ENCODE data around the gene ZNF385B.

The ZNF385B gene

DNA sequence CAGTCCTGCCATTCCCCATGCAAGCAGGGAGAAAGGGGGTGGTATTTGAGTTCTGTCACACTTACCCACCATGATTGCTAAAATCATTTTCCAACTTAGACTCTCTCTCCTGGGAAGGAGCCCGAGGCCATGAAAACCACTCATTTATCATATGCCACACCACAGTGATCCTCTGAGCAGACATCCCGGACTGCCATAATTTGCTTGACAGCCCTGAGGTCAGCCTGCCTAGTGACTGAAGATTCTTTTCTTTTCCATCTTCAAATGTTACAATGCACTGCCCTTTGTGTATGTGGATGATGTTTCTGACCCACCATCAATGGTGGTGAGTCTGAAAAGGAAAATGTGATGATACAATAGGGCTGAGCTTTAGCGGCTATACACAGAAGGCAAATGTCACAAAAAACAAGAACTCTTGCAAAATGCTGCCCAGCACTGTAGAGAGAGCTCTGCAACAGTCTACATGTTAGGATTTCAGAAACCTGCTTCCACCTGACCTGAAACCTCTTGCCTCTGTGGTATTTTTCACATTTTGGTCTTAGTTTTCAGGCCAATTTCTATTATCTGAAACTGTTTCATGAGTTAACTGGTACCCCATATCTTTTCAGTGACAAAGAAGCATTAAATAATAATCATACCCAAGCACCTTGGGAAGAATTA is 272.8 kb downstream of the ZNF385B start:
- H3K27ac ChIP-seq (ENCODE audit: low read depth, low read length) = no peak overlapping the region
- peaks cover 22% of the 10 kb centered on the region for H3K4me1 ChIP-seq (ENCODE audit: control insufficient read depth, insufficient read depth, low read length, unreplicated experiment)
- no peaks in the 10 kb centered on the region for H3K27me3 ChIP-seq (ENCODE audit: insufficient read depth, low read length)
- H3K79me2 ChIP-seq (ENCODE audit: control insufficient read depth, insufficient read depth, low read length, unreplicated experiment) = no peaks in the 10 kb centered on the region
- no peaks in the 10 kb centered on the region for H3K36me3 ChIP-seq (ENCODE audit: insufficient read depth, low read length)
- no peak overlapping the region for H3K4me3 ChIP-seq (ENCODE audit: low read depth, low read length)
- H2AFZ ChIP-seq (ENCODE audit: low read length, unreplicated experiment) = no peak overlapping the region

DNA sequence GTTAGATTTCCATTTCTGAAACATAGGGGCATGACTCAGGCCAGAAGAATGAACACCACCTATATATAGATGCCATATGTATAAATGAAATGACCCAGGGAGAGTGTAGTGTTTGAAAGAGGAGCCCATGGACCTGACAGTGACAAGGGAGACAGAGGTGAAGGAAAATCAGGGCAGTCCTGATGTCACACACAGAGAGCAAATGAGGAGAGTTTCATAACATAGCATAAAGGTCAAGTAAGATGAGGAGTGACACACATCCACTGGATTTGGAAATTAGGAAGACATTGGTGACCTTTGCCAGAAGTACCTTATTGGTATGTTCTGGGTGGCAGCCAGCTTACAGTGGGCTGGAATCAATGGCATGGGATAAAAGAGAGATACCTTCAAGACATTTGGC is 276.7 kb downstream of the ZNF385B start:
- no peak overlapping the region for H3K27ac ChIP-seq (ENCODE audit: low read depth, low read length)
- peaks cover 7% of the 10 kb centered on the region for H3K4me1 ChIP-seq (ENCODE audit: control insufficient read depth, insufficient read depth, low read length, unreplicated experiment)
- no peak overlapping the region for H2AFZ ChIP-seq (ENCODE audit: low read length, unreplicated experiment)
- H3K4me3 ChIP-seq (ENCODE audit: low read depth, low read length) = no peak overlapping the region
- no peaks in the 10 kb centered on the region for H3K27me3 ChIP-seq (ENCODE audit: insufficient read depth, low read length)
- no peaks in the 10 kb centered on the region for H3K36me3 ChIP-seq (ENCODE audit: insufficient read depth, low read length)
- no peaks in the 10 kb centered on the region for H3K79me2 ChIP-seq (ENCODE audit: control insufficient read depth, insufficient read depth, low read length, unreplicated experiment)

DNA sequence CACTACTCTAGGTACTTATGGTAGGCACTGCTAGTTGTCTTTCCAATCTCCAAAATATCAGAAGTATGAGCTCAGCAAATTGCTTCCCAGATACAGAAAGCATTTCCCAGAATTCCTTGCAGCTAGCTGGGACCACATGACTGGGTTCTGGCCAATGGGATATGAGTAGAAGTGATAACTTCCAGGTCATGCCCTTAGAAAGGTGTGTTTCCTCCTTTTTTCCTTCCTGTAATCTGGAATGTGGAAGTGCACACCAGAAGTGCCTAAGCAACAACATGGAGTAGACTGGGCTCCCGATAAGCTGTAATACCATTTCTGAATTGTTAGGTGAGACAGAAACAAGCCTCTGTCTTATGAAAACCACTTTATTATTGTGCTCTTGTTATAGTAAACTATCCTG is 279.8 kb downstream of the ZNF385B start:
- Histone ChIP-seq H3K27ac (ENCODE audit: low read depth, low read length) (no peak overlapping the region), H2AFZ (ENCODE audit: low read length, unreplicated experiment) (no peak overlapping the region), H3K4me1 (ENCODE audit: control insufficient read depth, insufficient read depth, low read length, unreplicated experiment) (peaks cover 7% of the 10 kb centered on the region), H3K27me3 (ENCODE audit: insufficient read depth, low read length) (no peaks in the 10 kb centered on the region), H3K79me2 (ENCODE audit: control insufficient read depth, insufficient read depth, low read length, unreplicated experiment) (no peaks in the 10 kb centered on the region), H3K36me3 (ENCODE audit: insufficient read depth, low read length) (no peaks in the 10 kb centered on the region), H3K4me3 (ENCODE audit: low read depth, low read length) (no peak overlapping the region)

DNA sequence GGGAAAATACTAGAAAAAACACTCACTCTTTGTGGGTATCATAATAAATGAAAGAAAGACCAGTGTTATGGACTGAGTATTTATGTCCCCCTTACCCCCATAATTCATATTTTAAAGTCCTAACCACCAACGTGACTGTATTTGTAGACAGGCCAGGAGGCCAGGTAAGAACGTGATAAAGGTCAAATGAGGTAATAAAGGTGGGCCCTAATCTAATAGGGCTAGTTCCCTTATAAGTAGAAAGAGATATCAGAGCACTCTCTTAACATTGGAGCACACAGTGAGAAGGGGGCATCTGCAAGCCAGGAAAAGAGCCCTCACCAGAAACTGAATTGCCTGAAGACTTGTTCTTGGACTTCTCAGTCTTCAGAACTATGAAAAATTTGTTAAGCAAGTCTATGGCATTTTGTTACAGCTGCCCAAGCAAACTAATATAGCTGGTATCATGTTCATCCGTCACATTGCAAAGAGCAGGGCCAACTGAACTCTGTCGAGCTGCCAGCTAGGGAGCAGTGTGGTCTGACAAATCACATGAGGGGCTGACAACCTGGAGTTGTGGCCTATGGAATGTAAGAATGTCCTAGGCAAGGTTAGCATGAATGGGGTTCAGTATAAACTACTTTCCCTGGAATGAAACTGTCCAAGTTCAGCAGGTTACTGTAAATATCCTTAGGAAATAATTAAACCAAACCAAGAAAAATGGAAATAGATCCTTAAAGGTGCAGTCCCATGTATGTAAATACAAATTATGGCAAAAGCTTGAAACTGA is 280.9 kb downstream of the ZNF385B start:
- no peak overlapping the region for H3K4me3 ChIP-seq (ENCODE audit: low read depth, low read length)
- no peaks in the 10 kb centered on the region for H3K36me3 ChIP-seq (ENCODE audit: insufficient read depth, low read length)
- H3K4me1 ChIP-seq (ENCODE audit: control insufficient read depth, insufficient read depth, low read length, unreplicated experiment) = peaks cover 7% of the 10 kb centered on the region
- no peak overlapping the region for H3K27ac ChIP-seq (ENCODE audit: low read depth, low read length)
- H3K27me3 ChIP-seq (ENCODE audit: insufficient read depth, low read length) = no peaks in the 10 kb centered on the region
- H2AFZ ChIP-seq (ENCODE audit: low read length, unreplicated experiment) = no peak overlapping the region
- no peaks in the 10 kb centered on the region for H3K79me2 ChIP-seq (ENCODE audit: control insufficient read depth, insufficient read depth, low read length, unreplicated experiment)

DNA sequence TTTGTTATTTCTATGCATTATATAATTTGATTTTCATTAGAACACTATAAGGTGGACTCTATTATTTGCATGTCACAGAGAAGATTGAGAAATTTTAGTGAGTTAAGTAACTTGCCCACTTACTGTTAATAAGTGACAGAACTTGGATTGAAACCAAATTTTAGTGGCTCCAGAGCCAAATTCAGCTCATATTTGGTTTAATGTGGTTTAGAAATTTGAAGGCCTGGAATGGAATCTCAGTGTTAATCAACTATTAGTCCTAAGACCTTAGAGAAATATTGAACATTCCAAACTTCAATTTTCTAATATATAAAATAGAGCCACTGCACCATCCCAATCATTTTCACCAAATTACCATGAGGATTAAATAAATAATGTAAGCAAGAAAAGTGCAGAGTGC is 281.6 kb downstream of the ZNF385B start:
- Histone ChIP-seq H3K27me3 (ENCODE audit: insufficient read depth, low read length) (no peaks in the 10 kb centered on the region), H2AFZ (ENCODE audit: low read length, unreplicated experiment) (no peak overlapping the region), H3K27ac (ENCODE audit: low read depth, low read length) (no peak overlapping the region)

DNA sequence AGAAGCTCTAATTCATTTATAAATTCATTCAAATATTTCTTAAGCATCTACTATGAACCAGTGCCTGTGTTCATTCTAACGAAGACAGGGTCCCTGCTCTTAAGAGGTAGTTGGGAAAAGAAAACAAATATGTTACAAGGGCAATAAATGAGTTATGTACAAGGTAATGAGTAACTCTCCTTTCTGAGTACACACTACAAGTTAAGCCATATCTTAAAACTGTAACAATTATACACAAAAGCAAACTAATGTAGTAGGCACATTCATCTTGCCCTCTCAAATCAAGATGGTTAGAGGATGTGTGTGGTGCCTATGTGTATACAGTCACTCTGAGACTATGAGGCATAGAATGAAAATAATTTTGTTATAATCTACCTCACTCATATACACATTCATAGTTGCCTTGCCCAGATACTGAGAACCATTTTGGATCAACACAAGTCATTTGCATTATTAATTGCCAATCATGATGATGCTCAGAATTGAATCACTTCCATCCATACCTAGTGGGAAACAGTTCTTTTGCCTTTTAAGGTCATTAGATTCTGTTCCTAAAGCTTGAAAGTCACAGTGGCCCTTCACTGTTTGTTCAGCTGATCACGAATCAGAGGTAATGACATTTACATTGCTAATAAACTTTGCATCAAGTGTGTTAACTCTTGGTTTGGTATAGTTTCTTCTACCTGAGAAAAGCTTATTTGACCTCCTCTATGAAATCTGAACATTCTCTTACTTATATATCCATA is 283.1 kb downstream of the ZNF385B start:
- H2AFZ ChIP-seq (ENCODE audit: low read length, unreplicated experiment) = no peak overlapping the region
- H3K27me3 ChIP-seq (ENCODE audit: insufficient read depth, low read length) = no peaks in the 10 kb centered on the region
- H3K4me1 ChIP-seq (ENCODE audit: control insufficient read depth, insufficient read depth, low read length, unreplicated experiment) = no peaks in the 10 kb centered on the region
- H3K36me3 ChIP-seq (ENCODE audit: insufficient read depth, low read length) = no peaks in the 10 kb centered on the region
- H3K27ac ChIP-seq (ENCODE audit: low read depth, low read length) = no peak overlapping the region
- no peak overlapping the region for H3K4me3 ChIP-seq (ENCODE audit: low read depth, low read length)
- no peaks in the 10 kb centered on the region for H3K79me2 ChIP-seq (ENCODE audit: control insufficient read depth, insufficient read depth, low read length, unreplicated experiment)

More for the DNA sequence above, 281.6 kb downstream of the ZNF385B start:
- H3K79me2 ChIP-seq (ENCODE audit: control insufficient read depth, insufficient read depth, low read length, unreplicated experiment) = no peaks in the 10 kb centered on the region
- peaks cover 4% of the 10 kb centered on the region for H3K4me1 ChIP-seq (ENCODE audit: control insufficient read depth, insufficient read depth, low read length, unreplicated experiment)
- no peak overlapping the region for H3K4me3 ChIP-seq (ENCODE audit: low read depth, low read length)
- no peaks in the 10 kb centered on the region for H3K36me3 ChIP-seq (ENCODE audit: insufficient read depth, low read length)

DNA sequence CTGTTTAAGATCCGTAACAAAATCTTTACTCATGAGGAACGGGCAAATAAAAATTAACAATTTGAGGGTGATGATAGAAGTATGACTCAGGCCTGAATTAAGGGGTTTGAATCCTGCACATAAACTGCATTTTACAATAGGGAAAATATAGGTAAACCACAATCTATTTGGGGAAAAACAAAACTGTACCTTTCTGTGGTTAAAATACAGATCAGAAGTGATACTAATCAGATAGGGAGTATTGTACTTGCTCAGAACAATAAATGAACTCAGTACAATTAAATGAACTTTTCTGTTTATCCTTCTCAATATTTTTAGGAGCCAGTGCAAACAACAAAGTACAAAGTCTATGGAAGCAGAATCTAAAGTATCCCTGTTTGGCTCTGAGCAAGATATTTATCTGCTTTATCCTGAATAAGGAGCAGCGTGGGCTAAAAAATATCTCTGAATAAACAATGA is 287.3 kb downstream of the ZNF385B start:
- Histone ChIP-seq H3K4me1 (ENCODE audit: control insufficient read depth, insufficient read depth, low read length, unreplicated experiment) (peaks cover 13% of the 10 kb centered on the region), H3K79me2 (ENCODE audit: control insufficient read depth, insufficient read depth, low read length, unreplicated experiment) (no peaks in the 10 kb centered on the region), H3K27ac (ENCODE audit: low read depth, low read length) (no peak overlapping the region), H3K4me3 (ENCODE audit: low read depth, low read length) (no peak overlapping the region), H3K36me3 (ENCODE audit: insufficient read depth, low read length) (no peaks in the 10 kb centered on the region), H3K27me3 (ENCODE audit: insufficient read depth, low read length) (no peaks in the 10 kb centered on the region), H2AFZ (ENCODE audit: low read length, unreplicated experiment) (no peak overlapping the region)

DNA sequence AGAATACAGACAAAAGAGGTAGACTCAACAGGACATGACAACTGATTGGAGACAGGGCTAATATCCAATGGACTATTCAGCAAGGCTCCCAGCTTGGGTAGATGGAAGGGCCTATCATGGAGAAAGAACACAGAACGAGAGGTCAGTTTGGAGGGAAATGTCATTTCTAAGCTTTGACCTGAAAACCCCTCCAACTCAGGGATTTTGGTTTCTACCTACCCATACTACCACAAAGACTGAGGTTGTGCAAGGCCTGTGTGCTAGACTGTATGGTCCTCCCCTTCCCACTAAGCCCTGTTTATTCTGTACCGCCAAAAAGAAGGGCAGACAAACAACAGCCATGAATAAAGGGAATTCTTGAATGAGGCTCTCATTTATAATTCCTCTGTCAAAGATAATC is 288.9 kb downstream of the ZNF385B start:
- Histone ChIP-seq H3K79me2 (ENCODE audit: control insufficient read depth, insufficient read depth, low read length, unreplicated experiment) (no peaks in the 10 kb centered on the region), H3K36me3 (ENCODE audit: insufficient read depth, low read length) (no peaks in the 10 kb centered on the region), H3K27me3 (ENCODE audit: insufficient read depth, low read length) (no peaks in the 10 kb centered on the region), H3K27ac (ENCODE audit: low read depth, low read length) (no peak overlapping the region), H3K4me1 (ENCODE audit: control insufficient read depth, insufficient read depth, low read length, unreplicated experiment) (peaks cover 13% of the 10 kb centered on the region), H2AFZ (ENCODE audit: low read length, unreplicated experiment) (no peak overlapping the region), H3K4me3 (ENCODE audit: low read depth, low read length) (no peak overlapping the region)

DNA sequence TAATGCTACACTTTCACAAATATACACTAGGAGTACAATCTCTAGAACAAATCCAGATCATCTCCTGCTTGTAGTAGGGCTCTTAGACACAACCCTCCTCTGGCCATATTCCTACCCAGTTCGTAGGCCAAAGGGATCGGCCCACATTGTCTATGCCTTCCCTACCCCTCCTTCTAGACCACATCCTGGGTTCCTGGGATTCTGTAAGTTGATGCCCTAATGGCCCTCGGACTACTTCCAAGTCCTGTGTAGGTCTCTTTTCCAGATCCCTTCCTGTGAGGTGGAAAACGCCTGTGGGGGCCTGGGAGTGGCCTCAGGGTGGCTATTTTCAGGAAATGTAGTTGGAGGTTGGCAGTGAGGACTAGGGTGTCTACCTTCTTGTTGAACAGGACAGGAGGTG is 289.7 kb downstream of the ZNF385B start:
- peaks cover 13% of the 10 kb centered on the region for H3K4me1 ChIP-seq (ENCODE audit: control insufficient read depth, insufficient read depth, low read length, unreplicated experiment)
- H3K79me2 ChIP-seq (ENCODE audit: control insufficient read depth, insufficient read depth, low read length, unreplicated experiment) = no peaks in the 10 kb centered on the region
- no peak overlapping the region for H3K4me3 ChIP-seq (ENCODE audit: low read depth, low read length)
- no peaks in the 10 kb centered on the region for H3K27me3 ChIP-seq (ENCODE audit: insufficient read depth, low read length)
- H3K36me3 ChIP-seq (ENCODE audit: insufficient read depth, low read length) = no peaks in the 10 kb centered on the region
- no peak overlapping the region for H2AFZ ChIP-seq (ENCODE audit: low read length, unreplicated experiment)
- no peak overlapping the region for H3K27ac ChIP-seq (ENCODE audit: low read depth, low read length)

DNA sequence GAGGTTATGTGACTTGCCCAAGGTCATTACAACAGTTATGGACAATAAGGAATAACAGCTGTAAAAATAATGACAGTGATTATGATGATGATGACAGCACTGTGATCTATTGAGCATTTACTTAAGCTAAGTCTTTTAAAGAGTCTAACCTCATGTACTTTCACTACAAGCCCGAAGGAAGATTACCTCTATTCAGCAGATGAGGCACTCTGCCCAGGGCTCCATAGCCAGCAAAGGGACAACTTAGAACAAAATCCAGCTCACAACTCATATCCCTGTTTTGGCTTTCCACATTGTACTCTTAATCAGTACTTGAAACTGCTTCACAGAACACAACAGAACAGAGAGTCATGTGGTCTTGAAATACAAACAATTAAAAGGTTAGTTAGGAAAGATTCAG is 290.2 kb downstream of the ZNF385B start:
- H3K36me3 ChIP-seq (ENCODE audit: insufficient read depth, low read length) = no peaks in the 10 kb centered on the region
- no peaks in the 10 kb centered on the region for H3K27me3 ChIP-seq (ENCODE audit: insufficient read depth, low read length)
- no peak overlapping the region for H2AFZ ChIP-seq (ENCODE audit: low read length, unreplicated experiment)
- no peaks in the 10 kb centered on the region for H3K79me2 ChIP-seq (ENCODE audit: control insufficient read depth, insufficient read depth, low read length, unreplicated experiment)
- no peak overlapping the region for H3K27ac ChIP-seq (ENCODE audit: low read depth, low read length)
- no peak overlapping the region for H3K4me3 ChIP-seq (ENCODE audit: low read depth, low read length)
- H3K4me1 ChIP-seq (ENCODE audit: control insufficient read depth, insufficient read depth, low read length, unreplicated experiment) = peaks cover 13% of the 10 kb centered on the region

All from ACC112 (cell line).